ENCODE results near the gene NTM.

- no peak for TF ChIP-seq CTCF (IDR thresholded peaks at IDR 0.05)
- no peak for TF ChIP-seq POLR2A (IDR thresholded peaks at IDR 0.05)
Observed at GRCh38 chr11:132177106-132177505, 806.7 kb downstream of the NTM start.
